ENCODE data around the gene MAP3K20.

The MAP3K20 gene

GRCh38 chr2:173232956-173233744 lies 157.5 kb downstream of the MAP3K20 start:
- no peak overlapping the region for H3K4me3 ChIP-seq (ENCODE audit: low read length in 2 of 2)
- H3K4me1 ChIP-seq (ENCODE audit: control insufficient read depth, insufficient read depth, low read length), result peaks cover 8% of the 10 kb centered on the region
- H3K36me3 ChIP-seq (ENCODE audit: control insufficient read depth in 2 of 2, insufficient read depth in 2 of 2, low read length in 2 of 2), result peaks cover 27 to 35% of the 10 kb centered on the region in 2 donors
- no peak overlapping the region for H3K9ac ChIP-seq (ENCODE audit: low read length in 2 of 2)
- no peaks in the 10 kb centered on the region for H3K9me3 ChIP-seq (ENCODE audit: control insufficient read depth in 2 of 2, low read length in 2 of 2)
- H3K27ac ChIP-seq (ENCODE audit: low read length), result no peak overlapping the region
- no peaks in the 10 kb centered on the region for H3K27me3 ChIP-seq (ENCODE audit: control insufficient read depth in 1 of 2, insufficient read depth in 2 of 2, low read length in 2 of 2)

GRCh38 chr2:173235947-173236803 lies 160.5 kb downstream of the MAP3K20 start:
- H3K27ac ChIP-seq (ENCODE audit: low read length), result no peak overlapping the region
- H3K9me3 ChIP-seq (ENCODE audit: control insufficient read depth in 2 of 2, low read length in 2 of 2), result no peaks in the 10 kb centered on the region
- no peak overlapping the region for H3K4me3 ChIP-seq (ENCODE audit: low read length in 2 of 2)
- H3K36me3 ChIP-seq (ENCODE audit: control insufficient read depth in 2 of 2, insufficient read depth in 2 of 2, low read length in 2 of 2), result peaks cover 38 to 43% of the 10 kb centered on the region in 2 donors
- H3K4me1 ChIP-seq (ENCODE audit: control insufficient read depth, insufficient read depth, low read length), result peaks cover 6% of the 10 kb centered on the region
- H3K9ac ChIP-seq (ENCODE audit: low read length in 2 of 2), result no peak overlapping the region
- no peaks in the 10 kb centered on the region for H3K27me3 ChIP-seq (ENCODE audit: control insufficient read depth in 1 of 2, insufficient read depth in 2 of 2, low read length in 2 of 2)

DNA sequence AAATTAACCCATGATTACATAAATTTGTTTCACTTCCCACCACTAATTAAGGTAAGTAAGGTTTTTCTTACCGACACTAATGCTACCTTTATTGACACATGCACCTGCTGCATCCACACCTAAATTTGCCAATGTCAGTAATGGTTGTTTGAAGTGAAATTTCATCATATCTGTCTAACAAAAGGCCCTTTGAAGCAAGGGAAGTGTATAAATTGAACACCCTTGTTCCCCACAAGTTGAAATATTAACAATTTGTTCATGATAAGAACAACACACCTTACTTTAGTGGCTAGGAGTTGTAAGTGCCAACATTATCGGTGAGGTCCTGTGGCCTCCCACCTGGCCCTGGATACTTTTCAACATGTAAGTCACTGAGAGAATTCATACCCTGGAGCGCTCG lies 162.7 kb downstream of the MAP3K20 start:
- H3K9ac ChIP-seq (ENCODE audit: low read length in 2 of 2), result no peak overlapping the region
- H3K4me3 ChIP-seq (ENCODE audit: low read length in 2 of 2), result no peak overlapping the region
- H3K27me3 ChIP-seq (ENCODE audit: control insufficient read depth in 1 of 2, insufficient read depth in 2 of 2, low read length in 2 of 2), result no peaks in the 10 kb centered on the region
- H3K4me1 ChIP-seq (ENCODE audit: control insufficient read depth, insufficient read depth, low read length), result no peaks in the 10 kb centered on the region
- H3K36me3 ChIP-seq (ENCODE audit: control insufficient read depth in 2 of 2, insufficient read depth in 2 of 2, low read length in 2 of 2), result peaks cover 25 to 37% of the 10 kb centered on the region in 2 donors
- H3K9me3 ChIP-seq (ENCODE audit: control insufficient read depth in 2 of 2, low read length in 2 of 2), result no peaks in the 10 kb centered on the region
- no peak overlapping the region for H3K27ac ChIP-seq (ENCODE audit: low read length)

- no peak overlapping the region for H3K9ac ChIP-seq (ENCODE audit: low read length in 2 of 2)
- no peaks in the 10 kb centered on the region for H3K4me1 ChIP-seq (ENCODE audit: control insufficient read depth, insufficient read depth, low read length)
- no peaks in the 10 kb centered on the region for H3K27me3 ChIP-seq (ENCODE audit: control insufficient read depth in 1 of 2, insufficient read depth in 2 of 2, low read length in 2 of 2)
- no peak overlapping the region for H3K27ac ChIP-seq (ENCODE audit: low read length)
- peaks cover 21 to 32% of the 10 kb centered on the region in 2 donors for H3K36me3 ChIP-seq (ENCODE audit: control insufficient read depth in 2 of 2, insufficient read depth in 2 of 2, low read length in 2 of 2)
- H3K4me3 ChIP-seq (ENCODE audit: low read length in 2 of 2), result no peak overlapping the region
- H3K9me3 ChIP-seq (ENCODE audit: control insufficient read depth in 2 of 2, low read length in 2 of 2), result no peaks in the 10 kb centered on the region
These were observed 163.2 kb downstream of the MAP3K20 start for GRCh38 chr2:173238831-173239230.

- H3K36me3 ChIP-seq (ENCODE audit: control insufficient read depth in 2 of 2, insufficient read depth in 2 of 2, low read length in 2 of 2), result peaks cover 17 to 25% of the 10 kb centered on the region in 2 donors
- H3K4me1 ChIP-seq (ENCODE audit: control insufficient read depth, insufficient read depth, low read length), result no peaks in the 10 kb centered on the region
- H3K9ac ChIP-seq (ENCODE audit: low read length in 2 of 2), result no peak overlapping the region
- no peaks in the 10 kb centered on the region for H3K27me3 ChIP-seq (ENCODE audit: control insufficient read depth in 1 of 2, insufficient read depth in 2 of 2, low read length in 2 of 2)
- H3K9me3 ChIP-seq (ENCODE audit: control insufficient read depth in 2 of 2, low read length in 2 of 2), result no peaks in the 10 kb centered on the region
- no peak overlapping the region for H3K27ac ChIP-seq (ENCODE audit: low read length)
- no peak overlapping the region for H3K4me3 ChIP-seq (ENCODE audit: low read length in 2 of 2)
These were observed 164.0 kb downstream of the MAP3K20 start for GRCh38 chr2:173239644-173240043.

DNA sequence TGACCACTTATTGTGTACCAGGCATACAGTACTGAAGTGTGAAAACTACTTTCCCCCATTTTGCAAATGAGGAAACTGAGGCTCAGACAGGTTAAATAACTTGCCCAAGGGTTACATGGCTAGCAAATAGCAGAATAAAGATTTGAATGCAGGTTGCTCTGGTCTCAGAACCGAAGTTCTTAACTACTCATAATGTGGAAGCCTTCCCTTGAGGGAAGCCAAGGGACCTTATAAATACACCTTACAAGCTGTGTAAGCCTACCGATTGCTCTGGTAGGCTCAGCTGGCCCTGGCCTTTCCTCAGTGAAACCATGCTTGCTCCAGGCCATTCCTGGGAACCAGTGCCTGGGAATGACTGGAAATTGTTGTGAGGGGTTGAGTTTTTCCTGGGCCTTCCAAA lies 164.4 kb downstream of the MAP3K20 start:
- no peak overlapping the region for H3K9ac ChIP-seq (ENCODE audit: low read length in 2 of 2)
- no peak overlapping the region for H3K27ac ChIP-seq (ENCODE audit: low read length)
- H3K9me3 ChIP-seq (ENCODE audit: control insufficient read depth in 2 of 2, low read length in 2 of 2), result no peaks in the 10 kb centered on the region
- H3K36me3 ChIP-seq (ENCODE audit: control insufficient read depth in 2 of 2, insufficient read depth in 2 of 2, low read length in 2 of 2), result peaks cover 17 to 25% of the 10 kb centered on the region in 2 donors
- no peaks in the 10 kb centered on the region for H3K4me1 ChIP-seq (ENCODE audit: control insufficient read depth, insufficient read depth, low read length)
- no peak overlapping the region for H3K4me3 ChIP-seq (ENCODE audit: low read length in 2 of 2)
- H3K27me3 ChIP-seq (ENCODE audit: control insufficient read depth in 1 of 2, insufficient read depth in 2 of 2, low read length in 2 of 2), result no peaks in the 10 kb centered on the region

GRCh38 chr2:173241643-173242042 lies 166.0 kb downstream of the MAP3K20 start:
- no peak overlapping the region for H3K9ac ChIP-seq (ENCODE audit: low read length in 2 of 2)
- no peak overlapping the region for H3K4me3 ChIP-seq (ENCODE audit: low read length in 2 of 2)
- no peak overlapping the region for H3K27ac ChIP-seq (ENCODE audit: low read length)
- no peaks in the 10 kb centered on the region for H3K27me3 ChIP-seq (ENCODE audit: control insufficient read depth in 1 of 2, insufficient read depth in 2 of 2, low read length in 2 of 2)
- no peaks in the 10 kb centered on the region for H3K4me1 ChIP-seq (ENCODE audit: control insufficient read depth, insufficient read depth, low read length)
- peaks cover 17 to 18% of the 10 kb centered on the region in 2 donors for H3K36me3 ChIP-seq (ENCODE audit: control insufficient read depth in 2 of 2, insufficient read depth in 2 of 2, low read length in 2 of 2)
- H3K9me3 ChIP-seq (ENCODE audit: control insufficient read depth in 2 of 2, low read length in 2 of 2), result no peaks in the 10 kb centered on the region

GRCh38 chr2:173247156-173247555 lies 171.5 kb downstream of the MAP3K20 start:
- Histone ChIP-seq H3K4me1 (ENCODE audit: control insufficient read depth, insufficient read depth, low read length) (no peaks in the 10 kb centered on the region), H3K27ac (ENCODE audit: low read length) (no peak overlapping the region), H3K36me3 (ENCODE audit: control insufficient read depth in 2 of 2, insufficient read depth in 2 of 2, low read length in 2 of 2) (peaks cover 4 to 6% of the 10 kb centered on the region in 2 donors), H3K9ac (ENCODE audit: low read length in 2 of 2) (no peak overlapping the region), H3K9me3 (ENCODE audit: control insufficient read depth in 2 of 2, low read length in 2 of 2) (no peaks in the 10 kb centered on the region), H3K27me3 (ENCODE audit: control insufficient read depth in 1 of 2, insufficient read depth in 2 of 2, low read length in 2 of 2) (no peaks in the 10 kb centered on the region), H3K4me3 (ENCODE audit: low read length in 2 of 2) (no peak overlapping the region)

- peaks cover 4 to 9% of the 10 kb centered on the region in 2 donors for H3K36me3 ChIP-seq (ENCODE audit: control insufficient read depth in 2 of 2, insufficient read depth in 2 of 2, low read length in 2 of 2)
- H3K9me3 ChIP-seq (ENCODE audit: control insufficient read depth in 2 of 2, low read length in 2 of 2), result no peaks in the 10 kb centered on the region
- H3K4me1 ChIP-seq (ENCODE audit: control insufficient read depth, insufficient read depth, low read length), result no peaks in the 10 kb centered on the region
- H3K4me3 ChIP-seq (ENCODE audit: low read length in 2 of 2), result no peak overlapping the region
- no peak overlapping the region for H3K9ac ChIP-seq (ENCODE audit: low read length in 2 of 2)
- no peak overlapping the region for H3K27ac ChIP-seq (ENCODE audit: low read length)
- no peaks in the 10 kb centered on the region for H3K27me3 ChIP-seq (ENCODE audit: control insufficient read depth in 1 of 2, insufficient read depth in 2 of 2, low read length in 2 of 2)
These were observed 172.7 kb downstream of the MAP3K20 start for GRCh38 chr2:173248381-173248780.

DNA sequence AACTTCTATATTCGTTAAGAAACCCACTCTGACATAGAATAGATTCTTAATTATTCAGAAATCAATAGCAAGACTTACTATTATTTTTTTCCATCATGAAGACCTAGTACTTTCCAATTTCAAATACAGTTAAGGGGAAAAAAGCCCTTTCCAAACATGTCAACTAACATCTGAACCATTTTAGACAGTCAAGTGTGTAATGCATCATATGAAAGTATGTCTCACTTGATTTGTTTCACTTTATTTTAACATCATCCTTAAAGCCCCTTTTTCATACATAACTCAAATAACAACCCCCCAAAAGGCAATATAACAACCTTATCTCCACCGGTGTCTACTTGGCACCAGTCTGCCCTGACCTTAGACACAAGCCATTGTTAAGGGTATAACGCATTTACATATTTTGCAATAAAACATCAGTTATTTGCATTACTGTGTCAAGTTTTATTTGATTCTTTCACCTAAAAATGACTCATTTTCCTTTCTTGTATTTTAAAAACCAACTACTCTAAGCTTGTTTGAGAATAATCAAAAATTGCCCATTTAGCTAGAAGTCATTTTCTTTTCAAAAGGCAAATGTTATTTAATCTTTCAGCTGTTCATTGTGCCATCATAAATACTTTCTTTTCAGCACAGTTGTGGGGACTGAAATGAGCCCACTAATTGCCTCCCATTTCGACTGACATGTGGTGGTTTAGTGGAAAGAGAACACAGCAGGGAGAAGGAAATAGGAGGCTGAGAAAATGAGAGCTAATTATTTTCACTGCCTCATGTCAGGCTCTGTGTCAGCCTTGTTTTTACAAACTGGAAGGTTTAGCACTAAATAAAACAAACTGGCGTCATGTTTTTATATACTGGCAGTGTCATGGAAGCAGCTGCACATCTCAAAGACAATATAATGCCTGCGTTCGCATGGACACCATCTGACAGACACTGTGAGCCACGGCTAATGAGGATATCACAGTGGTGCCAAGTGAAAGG lies 174.3 kb downstream of the MAP3K20 start:
- Histone ChIP-seq H3K27me3 (ENCODE audit: control insufficient read depth in 1 of 2, insufficient read depth in 2 of 2, low read length in 2 of 2) (no peaks in the 10 kb centered on the region), H3K27ac (ENCODE audit: low read length) (no peak overlapping the region), H3K36me3 (ENCODE audit: control insufficient read depth in 2 of 2, insufficient read depth in 2 of 2, low read length in 2 of 2) (peaks cover 4 to 12% of the 10 kb centered on the region in 2 donors), H3K4me3 (ENCODE audit: low read length in 2 of 2) (no peak overlapping the region), H3K9me3 (ENCODE audit: control insufficient read depth in 2 of 2, low read length in 2 of 2) (no peaks in the 10 kb centered on the region), H3K4me1 (ENCODE audit: control insufficient read depth, insufficient read depth, low read length) (no peaks in the 10 kb centered on the region), H3K9ac (ENCODE audit: low read length in 2 of 2) (no peak overlapping the region)

Measured in stomach smooth muscle (tissue), 2 donors.